Brain microvascular endothelial cell (primary cell): ENCODE measurements around the gene THG1L.

ENCODE experiments used
- DNase-seq: peaks from one replicate; pipeline ENCODE4 v3.0.0-alpha.2; 2020
- H3K27ac ChIP-seq: fragments of 250-450 bp; sonication (Bioruptor Pico); 2 replicates; pipeline ENCODE4 v1.5.1; 2020; ENCODE audit warnings: mild to moderate bottlenecking, moderate library complexity
- H3K27me3 ChIP-seq: fragments of 250-450 bp; sonication (Bioruptor Pico); replicated peaks from 2 replicates; pipeline ENCODE4 v1.5.1; 2020; ENCODE audit warnings: mild to moderate bottlenecking
- H3K36me3 ChIP-seq: fragments of 250-450 bp; sonication (Bioruptor Pico); replicated peaks from 2 replicates; pipeline ENCODE4 v1.5.1; 2020; ENCODE audit warnings: mild to moderate bottlenecking
- H3K4me3 ChIP-seq: 2 replicates; pipeline ENCODE4 v1.5.1; 2011; ENCODE audit warnings: low read depth, mild to moderate bottlenecking, control low read depth, low read length, moderate library complexity
- in situ Hi-C: cut with HindIII; loops from 2 replicates; pipeline ENCODE4 v1.10.0; 2017; ENCODE audit warnings: low sequenced_read_pairs, low pct_ligation_motif_present
- TF ChIP-seq, protein P1 (sequence below): IDR thresholded peaks from 2 replicates; pipeline ENCODE4 v1.5.1; 2011; ENCODE audit warnings: low read depth, mild to moderate bottlenecking, moderate library complexity, low read length, control low read depth, inconsistent platforms; ENCODE audit errors: missing control alignments

THG1L gene

GRCh38 chr5:157741131-157741530, 9.9 kb downstream of the THG1L start:
- no peak overlapping the region for H3K4me3 ChIP-seq
- no peak overlapping the region for H3K27ac ChIP-seq
- no peaks in the 10 kb centered on the region for H3K27me3 ChIP-seq
- no peak for DNase-seq
- TF ChIP-seq, protein P1, sequence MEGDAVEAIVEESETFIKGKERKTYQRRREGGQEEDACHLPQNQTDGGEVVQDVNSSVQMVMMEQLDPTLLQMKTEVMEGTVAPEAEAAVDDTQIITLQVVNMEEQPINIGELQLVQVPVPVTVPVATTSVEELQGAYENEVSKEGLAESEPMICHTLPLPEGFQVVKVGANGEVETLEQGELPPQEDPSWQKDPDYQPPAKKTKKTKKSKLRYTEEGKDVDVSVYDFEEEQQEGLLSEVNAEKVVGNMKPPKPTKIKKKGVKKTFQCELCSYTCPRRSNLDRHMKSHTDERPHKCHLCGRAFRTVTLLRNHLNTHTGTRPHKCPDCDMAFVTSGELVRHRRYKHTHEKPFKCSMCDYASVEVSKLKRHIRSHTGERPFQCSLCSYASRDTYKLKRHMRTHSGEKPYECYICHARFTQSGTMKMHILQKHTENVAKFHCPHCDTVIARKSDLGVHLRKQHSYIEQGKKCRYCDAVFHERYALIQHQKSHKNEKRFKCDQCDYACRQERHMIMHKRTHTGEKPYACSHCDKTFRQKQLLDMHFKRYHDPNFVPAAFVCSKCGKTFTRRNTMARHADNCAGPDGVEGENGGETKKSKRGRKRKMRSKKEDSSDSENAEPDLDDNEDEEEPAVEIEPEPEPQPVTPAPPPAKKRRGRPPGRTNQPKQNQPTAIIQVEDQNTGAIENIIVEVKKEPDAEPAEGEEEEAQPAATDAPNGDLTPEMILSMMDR, result no peak
- H3K36me3 ChIP-seq, result no peaks in the 10 kb centered on the region
- in situ Hi-C loops, result no loop called here

GRCh38 chr5:157743163-157744050, 12.2 kb downstream of the THG1L start, which contains the start of gene LSM11:
LSM11 (plus strand) TSS chr5:157743712; CDS start chr5:157743751, 39 bp downstream.
- H3K27me3 ChIP-seq, result no peaks in the 10 kb centered on the region
- H3K4me3 ChIP-seq, result peak within 1 kb of the TSS; percentile 79
- TF ChIP-seq, protein P1, result peak; percentile 76
- H3K27ac ChIP-seq, result peak within 1 kb of the TSS; percentile 43
- peak; percentile 74 for DNase-seq
- in situ Hi-C loops, result no loop called here
- H3K36me3 ChIP-seq, result no peaks in the 10 kb centered on the region

- H3K36me3 ChIP-seq, result no peaks in the 10 kb centered on the region
- no peak for DNase-seq
- in situ Hi-C loops, result no loop called here
- H3K27ac ChIP-seq, result peak overlapping the region; percentile 43
- TF ChIP-seq, protein P1, result no peak
- H3K4me3 ChIP-seq, result peak overlapping the region; percentile 79
- H3K27me3 ChIP-seq, result no peaks in the 10 kb centered on the region
Observed at GRCh38 chr5:157744051-157745011, 13.1 kb downstream of the THG1L start.

DNA sequence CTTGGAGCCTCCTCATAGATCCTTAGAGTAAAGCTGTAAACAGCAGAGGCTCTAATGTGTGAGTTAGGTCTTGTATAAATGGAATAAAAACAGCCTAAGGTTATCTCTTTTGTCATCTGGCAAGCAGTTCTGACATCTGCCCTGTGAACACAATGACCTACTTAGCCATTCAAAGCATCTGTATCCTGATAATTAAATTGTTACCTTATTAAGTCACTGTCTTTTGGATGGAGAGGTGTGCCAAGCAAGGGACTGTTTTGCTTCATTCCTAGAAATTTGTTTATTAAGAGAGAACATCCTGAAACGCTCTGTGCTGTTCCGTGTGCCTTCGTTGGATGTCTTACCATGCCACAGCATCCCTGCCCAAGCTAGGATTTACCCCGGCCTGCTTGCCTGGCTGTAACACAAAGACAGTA, 13.8 kb downstream of the THG1L start:
- DNase-seq, result no peak
- H3K27ac ChIP-seq, result no peak overlapping the region
- no peaks in the 10 kb centered on the region for H3K27me3 ChIP-seq
- peak overlapping the region; percentile 79 for H3K4me3 ChIP-seq
- TF ChIP-seq, protein P1, result no peak
- in situ Hi-C loops, result no loop called here
- no peaks in the 10 kb centered on the region for H3K36me3 ChIP-seq

DNA sequence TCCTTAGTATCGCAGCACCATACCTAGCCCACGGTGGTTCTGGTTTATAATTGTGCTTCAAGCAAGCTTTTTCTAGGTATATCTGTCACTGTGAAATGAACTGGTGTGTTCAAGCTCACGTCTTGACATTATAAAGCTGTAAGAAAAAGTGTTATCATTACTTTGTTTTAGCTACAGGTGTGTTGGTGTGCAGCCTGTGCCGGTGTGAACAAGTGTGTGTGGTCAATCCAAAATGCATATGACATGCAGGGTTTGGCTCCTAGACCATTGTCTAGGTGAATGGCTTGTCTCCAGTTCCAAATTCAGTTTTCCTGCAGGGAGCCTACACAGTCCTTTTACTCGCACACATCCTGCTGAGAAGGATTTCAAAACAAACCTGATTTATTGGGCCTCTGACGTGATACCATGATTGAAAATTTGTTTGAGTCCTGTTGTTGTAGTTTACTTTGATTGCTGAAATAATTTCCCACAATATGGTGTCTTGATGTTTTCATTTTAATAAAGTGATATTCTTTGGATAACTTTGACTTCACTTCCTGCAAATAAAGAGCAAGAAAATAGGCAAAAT, 16.0 kb downstream of the THG1L start:
- Histone ChIP-seq H3K36me3 (no peaks in the 10 kb centered on the region), H3K27ac (no peak overlapping the region), H3K27me3 (no peaks in the 10 kb centered on the region), H3K4me3 (no peak overlapping the region)
- TF ChIP-seq, protein P1, result no peak
- no peak for DNase-seq
- in situ Hi-C loops, result no loop called here
